Body of pancreas (tissue), 4 donors: Measurements from ENCODE around the gene PRM2.

Source experiments
- CTCF ChIP-seq, 7 experiments: fragments of 450-650 bp in 4 of 7; fragments of 200-600 bp in 3 of 7; sonication (generic) in 3 of 7; IDR thresholded peaks; one replicate each; pipeline ENCODE4 v1.5.1; 2016 to 2019; ENCODE audit warnings: antibody characterized with exemption in 7 of 7
- POLR2A ChIP-seq, 3 donors: fragments of 450-650 bp; IDR thresholded peaks; one replicate each; pipeline ENCODE4 v1.6.1; 2016; ENCODE audit warnings: antibody characterized with exemption in 3 of 3, mild to moderate bottlenecking in 2 of 3

GRCh38 chr16:11314309-11314894 is 38.1 kb upstream of the PRM2 start:
- TF ChIP-seq POLR2A (IDR thresholded peaks at IDR 0.05) (no peak), CTCF (IDR thresholded peaks at IDR 0.05) (no peak)
